ENCODE measurements around the gene FARS2.
A peak's percentile ranks its signal among the peaks of the same experiment; 100 is the strongest.

The FARS2 gene

GRCh38 chr6:5260661-5261544 lies at the start of gene FARS2, which contains the start of gene LYRM4:
Gene FARS2, plus strand, starts transcription at chr6:5261513.
Gene LYRM4, minus strand, starts transcription at chr6:5260950. Its CDS starts 217 bp downstream, at chr6:5260733.
- peak; percentile 91 for DNase-seq

GRCh38 chr6:5213836-5214235 lies 47.5 kb upstream of the FARS2 start:
- peak; percentile 62 for DNase-seq

- DNase-seq: peak; percentile 22
Measured at GRCh38 chr6:5214570-5215052, 46.7 kb upstream of the FARS2 start.

- peak; percentile 14 for DNase-seq
Measured at GRCh38 chr6:5215159-5215558, 46.2 kb upstream of the FARS2 start.

GRCh38 chr6:5215799-5216198 lies 45.5 kb upstream of the FARS2 start:
- DNase-seq: no peak

GRCh38 chr6:5217356-5217755 lies 44.0 kb upstream of the FARS2 start:
- no peak for DNase-seq

- DNase-seq: peak; percentile 37
Measured at GRCh38 chr6:5219011-5219691, 42.2 kb upstream of the FARS2 start.

GRCh38 chr6:5220443-5220842 lies 40.9 kb upstream of the FARS2 start:
- DNase-seq: no peak

GRCh38 chr6:5223309-5223708 lies 38.0 kb upstream of the FARS2 start:
- no peak for DNase-seq

GRCh38 chr6:5229356-5229755 lies 32.0 kb upstream of the FARS2 start:
- DNase-seq: no peak

- DNase-seq: no peak
Measured at GRCh38 chr6:5230081-5230480, 31.2 kb upstream of the FARS2 start.

GRCh38 chr6:5231289-5231688 lies 30.0 kb upstream of the FARS2 start:
- no peak for DNase-seq

- DNase-seq: no peak
Measured at GRCh38 chr6:5234874-5235273, 26.4 kb upstream of the FARS2 start.

GRCh38 chr6:5235830-5236229 lies 25.5 kb upstream of the FARS2 start:
- no peak for DNase-seq

- DNase-seq: no peak
Measured at GRCh38 chr6:5237805-5238204, 23.5 kb upstream of the FARS2 start.

- no peak for DNase-seq
Measured at GRCh38 chr6:5238336-5238735, 23.0 kb upstream of the FARS2 start.

GRCh38 chr6:5241252-5241651 lies 20.1 kb upstream of the FARS2 start:
- no peak for DNase-seq

GRCh38 chr6:5243069-5243468 lies 18.2 kb upstream of the FARS2 start:
- DNase-seq: no peak

- DNase-seq: no peak
Measured at GRCh38 chr6:5246141-5247097, 14.9 kb upstream of the FARS2 start.

GRCh38 chr6:5247201-5247600 lies 14.1 kb upstream of the FARS2 start:
- DNase-seq: no peak

- DNase-seq: no peak
Measured at GRCh38 chr6:5248302-5249098, 12.8 kb upstream of the FARS2 start.
